Upper lobe of left lung (tissue), 6 donors: ENCODE results near the gene NAV1. TPM values are rescaled to one million over a fixed set of nuclear protein-coding genes. Genes with fewer than 3 reads are reported as not detected.
"Not testable (repeated sequence)": the region's sequence is repeated elsewhere in the genome, so short reads cannot be mapped to it uniquely, and the experiment has no call there.

Experiments
- ATAC-seq, 2 donors: fragments of 200-7000 bp; cut with Tn5 transposase; one replicate each; pipeline ENCODE4 v1.9.1; 2022; ENCODE audit warnings: mild to moderate bottlenecking in 2 of 2, moderate library complexity in 2 of 2; ENCODE audit not compliant: low FRiP score in 2 of 2
- DNase-seq, 2 donors: peaks; one replicate each; pipeline ENCODE4 v3.0.0-alpha.2; 2019 to 2020
- H3K27ac ChIP-seq, 4 donors: fragments of 200-600 bp; sonication (generic); one replicate each; pipeline ENCODE4 v1.5.1; 2016 to 2019
- H3K27me3 ChIP-seq, 4 donors: fragments of 200-600 bp; sonication (generic); one replicate each; pipeline ENCODE4 v1.5.1; 2017 to 2019
- H3K36me3 ChIP-seq, 4 donors: fragments of 200-600 bp; sonication (generic); one replicate each; pipeline ENCODE4 v1.5.1; 2016 to 2019
- H3K4me1 ChIP-seq, 4 donors: fragments of 200-600 bp; sonication (generic); one replicate each; pipeline ENCODE4 v1.5.1; 2018 to 2019
- H3K4me3 ChIP-seq, 4 donors: fragments of 200-600 bp; sonication (generic); one replicate each; pipeline ENCODE4 v1.5.1; 2017 to 2019; ENCODE audit warnings: mild to moderate bottlenecking in 2 of 4, moderate library complexity in 1 of 4
- H3K9me3 ChIP-seq, 4 donors: fragments of 200-600 bp; sonication (generic); one replicate each; pipeline ENCODE4 v1.5.1; 2018 to 2019
- CTCF ChIP-seq, 6 experiments: fragments of 450-650 bp in 4 of 6; fragments of 200-600 bp in 2 of 6; sonication (generic) in 2 of 6; IDR thresholded peaks; one replicate each; pipeline ENCODE4 v1.5.1; 2016 to 2019; ENCODE audit warnings: antibody characterized with exemption in 6 of 6
- EP300 ChIP-seq, 4 donors: sonication (generic); formaldehyde crosslinking; IDR thresholded peaks; one replicate each; pipeline ENCODE4 v1.5.1; 2017; ENCODE audit warnings: antibody characterized with exemption in 4 of 4, control low read depth in 2 of 4
- POLR2A ChIP-seq, 4 donors: fragments of 450-650 bp; IDR thresholded peaks; one replicate each; pipeline ENCODE4 v1.5.1; 2016 to 2017; ENCODE audit warnings: antibody characterized with exemption in 4 of 4, mild to moderate bottlenecking in 2 of 4
- POLR2AphosphoS5 ChIP-seq, 2 donors: sonication (generic); formaldehyde crosslinking; IDR thresholded peaks; one replicate each; pipeline ENCODE4 v1.5.1; 2017; ENCODE audit warnings: antibody characterized with exemption in 2 of 2
- WGBS, 2 donors: methylation state at CpG; one replicate each; pipeline ENCODE4 v1.1.5; 2017 to 2018; 5-methylcytosine and 5-hydroxymethylcytosine counted together
- total RNA-seq, 6 donors: library from RNA; depleted of rRNA in 4 of 6; stranded (reverse); fragments of >200 nt in 4 of 6; gene quantifications; one replicate each; pipeline versions ENCODE4 v1.1.0 to v1.2.1, GENCODE V29; 2016 to 2021
- donor health status: DM: no; HTN: no; CAD: no; lungs with moderate emphysema.
- donor health status: DM: no; HTN: yes; CAD: no; lungs with severe emphysema.

Gene NAV1
- total RNA-seq = 10 to 100 TPM; 15.2 to 41.0 (median 24.1) TPM

GRCh38 chr1:201538612-201539551 is at the start of gene NAV1:
Gene NAV1, plus strand, starts transcription at chr1:201539127. Its CDS starts 83,758 bp downstream, at chr1:201622885.
- peak; percentile 77 to 81 for ATAC-seq
- Histone ChIP-seq H3K9me3 (no peaks in the 10 kb centered on the region), H3K4me1 (peaks cover 45 to 84% (median 75%) of the 10 kb centered on the region in 4 donors), H3K27me3 (peaks cover 0 to 12% (median 0%) of the 10 kb centered on the region in 4 donors), H3K36me3 (no peaks in the 10 kb centered on the region), H3K4me3 (peak within 1 kb of the TSS; percentile 51 to 72 (median 68)), H3K27ac (peak within 1 kb of the TSS; percentile 88 to 90 (median 88))
- 0% methylated on average over 17 to 69 of the region's 93 CpGs for WGBS, 2 donors
- peak; percentile 59 to 92 for DNase-seq
- TF ChIP-seq POLR2A (IDR thresholded peaks at IDR 0.05) (peak in 3 of 4 donors; percentile 45 to 73 (median 68)), POLR2AphosphoS5 (IDR thresholded peaks at IDR 0.05) (peak; percentile 71 to 73), CTCF (IDR thresholded peaks at IDR 0.05) (peak in 2 of 6 experiments; percentile 27 to 31), EP300 (IDR thresholded peaks at IDR 0.05) (peak in 2 of 4 donors; percentile 29 to 54)

- Histone ChIP-seq H3K4me1 (peaks cover 67 to 79% (median 73%) of the 10 kb centered on the region in 4 donors), H3K27ac (peak overlapping the region; percentile 53 to 73 (median 70)), H3K4me3 (no peak overlapping the region), H3K36me3 (peaks cover 3 to 83% (median 42%) of the 10 kb centered on the region in 4 donors), H3K9me3 (no peaks in the 10 kb centered on the region), H3K27me3 (no peaks in the 10 kb centered on the region)
- TF ChIP-seq CTCF (IDR thresholded peaks at IDR 0.05) (no peak), EP300 (IDR thresholded peaks at IDR 0.05) (no peak), POLR2A (IDR thresholded peaks at IDR 0.05) (no peak), POLR2AphosphoS5 (IDR thresholded peaks at IDR 0.05) (no peak)
- ATAC-seq = peak in 1 of 2 donors; percentile 36
- WGBS, 2 donors = 71 to 80% methylated on average over 6 of the region's 6 CpGs
- no peak for DNase-seq
These were observed 49.2 kb upstream of the NAV1 start for GRCh38 chr1:201489643-201490261.

- Histone ChIP-seq H3K36me3 (peaks cover 10 to 83% (median 42%) of the 10 kb centered on the region in 4 donors), H3K4me1 (peaks cover 74 to 84% (median 81%) of the 10 kb centered on the region in 4 donors), H3K4me3 (no peak overlapping the region), H3K27ac (peak overlapping the region in 3 of 4 donors; percentile 53 to 73 (median 72)), H3K27me3 (no peaks in the 10 kb centered on the region), H3K9me3 (no peaks in the 10 kb centered on the region)
- WGBS, 2 donors = 28 to 32% methylated on average over 3 of the region's 3 CpGs
- ATAC-seq (no peak), DNase-seq (no peak)
- TF ChIP-seq POLR2A (IDR thresholded peaks at IDR 0.05) (no peak), POLR2AphosphoS5 (IDR thresholded peaks at IDR 0.05) (no peak), EP300 (IDR thresholded peaks at IDR 0.05) (no peak), CTCF (IDR thresholded peaks at IDR 0.05) (no peak)
These were observed 48.2 kb upstream of the NAV1 start for GRCh38 chr1:201490708-201491131.

- peaks cover 9 to 70% (median 33%) of the 10 kb centered on the region in 4 donors for H3K36me3 ChIP-seq
- ATAC-seq (no peak), DNase-seq (no peak)
- no peak overlapping the region for H3K4me3 ChIP-seq
- H3K9me3 ChIP-seq = no peaks in the 10 kb centered on the region
- H3K4me1 ChIP-seq = peaks cover 81 to 83% (median 82%) of the 10 kb centered on the region in 4 donors
- peak overlapping the region; percentile 67 to 73 (median 68) for H3K27ac ChIP-seq
- WGBS, 2 donors = 62 to 78% methylated on average over 3 of the region's 3 CpGs
- no peaks in the 10 kb centered on the region for H3K27me3 ChIP-seq
- TF ChIP-seq EP300 (IDR thresholded peaks at IDR 0.05) (no peak), POLR2A (IDR thresholded peaks at IDR 0.05) (no peak), CTCF (IDR thresholded peaks at IDR 0.05) (no peak), POLR2AphosphoS5 (IDR thresholded peaks at IDR 0.05) (no peak)
These were observed 46.9 kb upstream of the NAV1 start for GRCh38 chr1:201491896-201492511.

GRCh38 chr1:201493026-201493656 is 45.8 kb upstream of the NAV1 start:
- 84 to 89% methylated on average over 3 of the region's 3 CpGs for WGBS, 2 donors
- Histone ChIP-seq H3K4me1 (peaks cover 81 to 86% (median 83%) of the 10 kb centered on the region in 4 donors), H3K27ac (peak overlapping the region; percentile 67 to 73 (median 68)), H3K36me3 (peaks cover 7 to 62% (median 29%) of the 10 kb centered on the region in 4 donors)
- not testable (repeated sequence) for H3K4me3 ChIP-seq, H3K27me3 ChIP-seq, H3K9me3 ChIP-seq, DNase-seq, ATAC-seq
